Occipital lobe (tissue), 2 donors: ENCODE measurements around the gene KRABD2. TPM values are rescaled to one million over a fixed set of nuclear protein-coding genes. Genes with fewer than 3 reads are reported as not detected.

Experiments
- small RNA-seq: library from RNA; depleted of rRNA; stranded (forward); fragments of <200 nt; gene quantifications from one replicate; pipeline ENCODE3, GENCODE V24; 2014
- total RNA-seq: library from RNA; depleted of rRNA; stranded (reverse); fragments of >200 nt; gene quantifications from one replicate; pipeline ENCODE4 v1.2.3, GENCODE V29; 2014

KRABD2 gene

Small RNA genes lying within 50 kb of the gene (small RNA-seq; reads per million reads assigned to genes)
- not detected for gene RF00265

Other genes starting within 250 kb of the KRABD2 start
- gene PER1, start 224.3 kb downstream of the KRABD2 start, total RNA-seq, result 7.8 TPM
- gene VAMP2, start 213.8 kb downstream of the KRABD2 start, total RNA-seq, result 27.9 TPM
- 35.9 TPM for gene TMEM107, start 200.3 kb downstream of the KRABD2 start, total RNA-seq
- 4.8 TPM for gene BORCS6, start 186.5 kb downstream of the KRABD2 start, total RNA-seq
- 2.7 TPM for gene AURKB, start 166.1 kb downstream of the KRABD2 start, total RNA-seq
- gene CTC1, start 128.6 kb downstream of the KRABD2 start, total RNA-seq, result 12.2 TPM
- 20.0 TPM for gene PFAS, start 127.4 kb downstream of the KRABD2 start, total RNA-seq
- gene RANGRF, start 88.0 kb downstream of the KRABD2 start, total RNA-seq, result 3.7 TPM
- 0.31 TPM for gene SLC25A35, start 81.3 kb downstream of the KRABD2 start, total RNA-seq
- 0.47 TPM for gene ARHGEF15, start 66.5 kb downstream of the KRABD2 start, total RNA-seq
- not detected for gene ODF4, start 36.9 kb downstream of the KRABD2 start, total RNA-seq
- gene RPL26, start 6.5 kb upstream of the KRABD2 start, total RNA-seq, result 3,834 TPM
- not detected for gene RNF222, start 21.1 kb upstream of the KRABD2 start, total RNA-seq
- 47.7 TPM for gene NDEL1, start 59.2 kb upstream of the KRABD2 start, total RNA-seq